Fibroblast of skin of left biceps (primary cell): ENCODE data around the gene TBC1D19.
A peak's percentile ranks its signal among the peaks of the same experiment; 100 is the strongest.

ENCODE experiments used
- DNase-seq, 2 experiments: peaks; one replicate each; pipeline ENCODE4 v3.0.0-alpha.2; 2013; ENCODE audit warnings: low read depth in 2 of 2

Gene TBC1D19

GRCh38 chr4:26782168-26782829, 198.4 kb downstream of the TBC1D19 start:
- no peak for DNase-seq

DNA sequence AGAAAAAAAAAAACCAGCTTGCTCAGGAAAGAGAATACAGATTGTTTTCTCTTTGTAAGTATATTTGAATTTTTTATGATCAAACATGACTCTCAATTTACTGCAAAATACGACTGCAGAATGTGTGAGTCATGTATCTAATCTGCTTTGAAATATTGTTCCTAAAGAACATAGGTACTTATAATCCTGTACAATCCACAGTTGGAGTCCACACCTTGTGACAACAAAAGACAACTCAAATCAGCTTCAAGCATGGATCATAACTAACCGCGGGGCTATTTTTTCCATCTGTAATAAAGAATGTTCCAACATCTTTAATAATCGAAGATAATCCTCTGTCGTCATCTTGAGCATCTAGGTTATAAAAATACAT, 198.9 kb downstream of the TBC1D19 start:
- no peak for DNase-seq

- DNase-seq, result no peak
Measured at GRCh38 chr4:26784207-26784865, 200.5 kb downstream of the TBC1D19 start.

DNA sequence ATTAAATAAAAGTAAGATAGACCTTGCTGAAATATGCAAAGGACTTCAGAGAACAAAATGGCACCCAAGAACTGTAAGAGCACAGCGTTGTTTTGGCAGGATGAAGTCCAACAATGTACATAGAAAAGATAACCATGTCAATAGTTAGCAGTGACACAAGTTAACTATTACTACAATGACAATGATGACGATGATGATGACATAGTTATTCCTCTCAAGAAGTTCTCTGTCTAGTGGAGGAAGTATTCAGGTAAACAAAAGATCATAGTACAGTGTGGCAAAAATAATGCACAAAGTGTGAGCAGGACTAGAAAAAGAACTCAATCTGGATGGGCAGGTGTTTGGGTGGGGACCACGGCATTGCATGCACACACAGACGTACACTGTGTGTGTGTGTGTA, 201.4 kb downstream of the TBC1D19 start:
- no peak for DNase-seq

DNA sequence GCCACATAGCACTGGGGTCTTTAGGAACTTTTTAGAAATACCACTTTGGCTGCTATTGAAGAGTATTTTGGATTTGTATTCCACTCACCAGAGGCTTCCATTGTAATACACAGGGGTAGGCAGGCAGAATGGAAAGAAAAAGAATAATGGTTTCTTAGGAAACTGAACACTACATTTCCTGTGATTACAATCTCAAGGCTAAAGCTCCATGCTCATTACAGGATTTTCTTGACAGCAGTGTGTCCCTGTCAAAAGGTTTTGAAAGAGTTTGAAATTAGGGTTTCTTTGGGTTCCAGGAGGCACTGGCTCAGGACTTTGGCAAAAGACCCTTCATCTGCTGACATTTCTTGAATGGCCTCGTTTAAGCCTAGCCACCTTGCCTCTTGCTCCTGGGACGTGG, 201.9 kb downstream of the TBC1D19 start:
- no peak for DNase-seq

DNA sequence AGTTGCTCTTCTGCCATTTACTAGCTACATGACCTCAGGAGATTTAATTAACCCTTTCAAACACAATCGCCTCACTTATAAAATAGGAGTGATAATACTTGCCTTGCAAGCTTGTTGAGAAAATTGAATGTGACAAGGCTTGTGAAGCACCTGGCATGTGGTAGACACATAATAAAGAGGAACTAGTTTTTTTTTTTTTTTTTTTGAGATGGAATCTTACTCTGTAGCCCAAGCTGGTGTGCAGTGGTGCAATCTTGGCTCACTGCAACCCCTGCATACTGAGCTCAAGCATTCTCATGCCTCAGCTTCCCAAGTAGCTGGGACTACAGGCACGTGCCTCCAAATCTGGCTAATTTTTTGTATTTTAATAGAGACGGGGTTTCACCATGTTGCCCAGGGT, 203.0 kb downstream of the TBC1D19 start:
- no peak for DNase-seq

DNA sequence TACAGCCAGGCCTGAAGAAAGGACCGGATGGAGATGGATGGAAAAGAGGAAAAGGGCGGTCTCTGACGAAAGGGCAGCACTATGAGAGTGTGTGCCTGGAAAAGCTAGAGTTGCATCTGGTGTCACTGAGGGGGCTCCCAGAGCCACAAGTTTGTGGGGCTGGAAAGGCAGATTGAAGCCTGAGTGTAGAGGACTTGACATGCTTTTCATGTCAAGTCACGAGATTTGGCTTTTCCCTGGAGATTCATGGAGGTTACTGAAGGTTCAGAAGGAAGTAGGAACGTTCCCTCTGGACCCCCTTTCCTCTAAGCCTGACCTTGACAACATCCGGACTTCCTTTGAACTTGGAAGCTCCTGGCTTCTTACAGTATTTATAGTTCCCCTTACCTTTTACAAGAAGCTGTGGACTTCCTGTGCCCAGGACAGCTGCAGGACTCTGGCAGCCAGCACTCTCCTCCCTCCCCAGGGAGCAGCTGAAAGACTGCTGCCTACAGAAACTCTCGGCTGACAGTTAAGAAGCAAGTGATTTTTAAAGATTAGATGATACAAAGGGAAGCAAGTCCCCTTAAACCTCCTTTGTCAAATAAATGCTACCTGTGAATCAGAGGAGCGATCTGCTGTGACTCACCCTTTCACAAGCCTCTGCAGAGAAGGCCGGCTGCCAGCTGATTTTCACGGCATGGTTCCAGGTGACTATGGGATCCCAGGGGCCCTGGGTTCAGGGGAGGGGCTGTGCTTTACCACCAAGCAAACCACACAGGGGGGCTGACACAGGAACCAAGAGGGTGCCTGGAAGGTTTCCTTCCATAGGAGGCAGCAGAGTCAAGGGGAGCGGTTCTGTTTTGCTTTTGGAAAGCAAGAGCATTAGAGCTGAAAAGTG, 203.8 kb downstream of the TBC1D19 start:
- peak in 1 of 2 experiments; percentile 15 for DNase-seq

DNA sequence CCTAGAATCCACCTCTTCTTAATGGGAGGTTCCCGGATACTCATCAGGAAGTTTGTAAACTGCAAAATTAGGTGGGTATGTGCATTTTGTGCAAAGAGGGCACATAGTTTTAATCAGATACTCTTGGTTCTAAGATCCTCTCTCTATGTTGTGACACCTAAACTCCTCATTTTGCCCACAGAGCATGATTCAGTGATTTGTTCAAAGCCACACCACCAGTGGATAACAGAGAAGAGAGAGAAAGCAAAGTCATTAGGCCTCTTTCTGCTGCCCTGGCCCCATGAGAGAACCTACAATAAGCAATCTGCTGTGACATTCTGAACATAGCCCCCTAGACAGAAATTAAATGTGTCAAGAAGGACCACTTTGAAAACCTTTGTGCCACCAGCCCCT, 204.5 kb downstream of the TBC1D19 start:
- DNase-seq, result no peak

- no peak for DNase-seq
Measured at GRCh38 chr4:26789208-26789607, 205.3 kb downstream of the TBC1D19 start.

- no peak for DNase-seq
Measured at GRCh38 chr4:26791346-26791745, 207.5 kb downstream of the TBC1D19 start.

GRCh38 chr4:26792639-26793038, 208.8 kb downstream of the TBC1D19 start:
- DNase-seq, result no peak

GRCh38 chr4:26793735-26794134, 209.9 kb downstream of the TBC1D19 start:
- no peak for DNase-seq

DNA sequence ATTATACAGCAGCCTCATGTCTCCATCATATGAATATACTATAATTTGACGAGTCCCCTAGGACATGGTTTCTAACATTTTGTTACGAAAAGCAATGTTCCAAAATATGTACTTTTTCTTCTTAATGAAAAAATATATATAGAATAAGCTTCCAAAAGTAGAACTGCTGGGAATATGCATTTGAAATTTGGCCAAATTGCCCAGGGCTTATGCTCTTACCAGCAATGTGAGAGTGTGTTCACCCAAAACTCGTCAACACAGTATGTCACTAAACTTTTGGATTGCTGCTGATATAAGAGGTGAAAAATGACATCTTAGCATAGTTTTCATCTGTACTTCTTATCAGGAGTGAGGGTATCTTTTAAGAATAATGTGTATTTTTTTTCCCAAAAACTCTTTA, 212.2 kb downstream of the TBC1D19 start:
- no peak for DNase-seq

- DNase-seq, result no peak
Measured at GRCh38 chr4:26802790-26803189, 218.9 kb downstream of the TBC1D19 start.

DNA sequence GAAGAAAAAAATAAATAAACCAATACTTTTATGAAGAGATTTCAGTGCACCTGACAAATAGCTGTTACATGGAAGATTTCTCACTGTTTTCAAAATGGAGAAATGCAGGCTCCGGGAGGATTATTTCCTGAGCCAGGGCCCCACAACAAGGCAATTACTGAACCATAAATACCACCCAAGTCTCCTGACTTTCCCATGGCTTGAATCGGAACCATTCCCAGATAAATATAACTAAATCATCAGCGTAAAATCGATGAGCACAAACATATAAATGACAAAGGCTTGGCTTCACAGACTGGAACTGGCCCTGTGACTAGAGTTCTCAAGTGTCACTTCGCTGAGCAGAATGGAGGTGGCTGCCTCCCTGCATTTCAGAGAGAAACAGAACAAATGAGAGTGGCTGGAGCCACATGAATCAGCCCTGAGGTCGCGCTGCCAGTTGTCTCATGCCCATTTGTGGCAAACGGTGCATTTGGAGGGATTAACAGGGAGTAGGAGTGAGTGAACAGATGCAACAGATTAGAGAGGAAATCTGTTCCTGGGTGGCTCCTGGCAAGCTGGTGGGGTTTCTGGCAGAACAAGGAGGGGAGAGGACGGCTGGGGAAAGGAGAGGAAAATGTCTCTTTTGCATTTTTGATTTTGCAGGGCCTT, 219.5 kb downstream of the TBC1D19 start:
- DNase-seq, result no peak

- no peak for DNase-seq
Measured at GRCh38 chr4:26804451-26804850, 220.6 kb downstream of the TBC1D19 start.

- DNase-seq, result no peak
Measured at GRCh38 chr4:26804925-26805324, 221.0 kb downstream of the TBC1D19 start.
